ENCODE results near the gene GLIPR1.
"Not testable (repeated sequence)": the region's sequence is repeated elsewhere in the genome, so short reads cannot be mapped to it uniquely, and the experiment has no call there.

DNA sequence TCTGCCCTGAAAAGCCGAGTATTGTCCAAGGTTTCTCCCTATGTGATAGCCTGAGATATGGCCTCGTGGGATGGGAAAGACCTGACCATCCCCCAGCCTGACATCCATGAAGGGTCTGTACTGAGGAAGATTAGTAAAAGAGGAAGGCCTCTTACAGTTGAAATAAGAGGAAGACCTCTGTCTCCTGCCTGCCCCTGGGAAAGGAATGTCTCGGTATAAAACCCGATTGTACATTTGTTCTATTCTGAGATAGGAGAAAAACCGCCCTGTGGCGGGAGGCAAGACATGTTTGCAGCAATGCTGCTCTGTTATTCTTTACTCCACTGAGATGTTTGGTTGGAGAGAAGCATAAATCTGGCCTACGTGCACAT lies 35.4 kb upstream of the GLIPR1 start:
- TF ChIP-seq POLR2A (IDR thresholded peaks at IDR 0.05; ENCODE audit: low read depth, low read length); POLR2AphosphoS5 (IDR thresholded peaks at IDR 0.05; ENCODE audit: low read depth, low read length); TAF1 (IDR thresholded peaks at IDR 0.05; ENCODE audit: borderline replicate concordance, low read depth, low read length): not testable (repeated sequence)
